GM06990 (cell line): ENCODE data around the gene IMPG2.

Experiments
- DNase-seq: peaks from one replicate; pipeline ENCODE4 v3.0.0-alpha.2; 2011; ENCODE audit not compliant: insufficient read length; ENCODE audit errors: extremely low read depth
- H3K27me3 ChIP-seq: replicated peaks from 2 replicates; pipeline ENCODE4 v1.6.0; 2011; ENCODE audit warnings: low read length; ENCODE audit not compliant: control insufficient read depth, insufficient read depth
- H3K36me3 ChIP-seq: 2 replicates; pipeline ENCODE4 v1.5.1; 2011; ENCODE audit warnings: low read length; ENCODE audit not compliant: control insufficient read depth, insufficient read depth
- H3K4me3 ChIP-seq: replicated peaks from 2 replicates; pipeline ENCODE4 v1.5.1; 2011; ENCODE audit warnings: low read depth, mild to moderate bottlenecking, control low read depth, low read length
- TF ChIP-seq, protein P1 (sequence below): IDR thresholded peaks from 2 replicates; pipeline ENCODE4 v1.5.1; 2011; ENCODE audit warnings: low read length, control low read depth, mild to moderate bottlenecking, inconsistent platforms; ENCODE audit not compliant: insufficient read depth, poor library complexity, severe bottlenecking

IMPG2 gene

DNA sequence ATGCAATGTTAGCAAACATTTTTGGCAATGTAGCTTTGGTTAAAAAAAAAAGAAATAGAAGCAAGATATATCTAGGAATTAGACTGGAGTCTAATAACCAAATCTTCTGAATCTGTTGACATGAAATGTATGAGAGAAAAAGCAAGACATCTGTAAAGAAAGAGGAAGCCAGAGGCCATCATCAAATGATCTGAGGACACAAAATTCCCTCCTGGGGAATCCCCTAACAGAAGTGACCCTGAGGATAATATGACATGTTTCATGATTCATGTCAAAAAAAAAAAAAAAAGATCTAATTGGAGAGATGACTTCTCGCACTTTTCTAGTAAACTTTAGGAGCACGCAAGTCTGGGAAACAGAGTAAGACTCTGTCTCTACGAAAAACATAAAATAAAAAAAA lies 70.9 kb downstream of the IMPG2 start:
- DNase-seq, result no peak
- Histone ChIP-seq H3K36me3 (peaks cover 2% of the 10 kb centered on the region), H3K4me3 (no peak overlapping the region), H3K27me3 (no peaks in the 10 kb centered on the region)
- TF ChIP-seq, protein P1, sequence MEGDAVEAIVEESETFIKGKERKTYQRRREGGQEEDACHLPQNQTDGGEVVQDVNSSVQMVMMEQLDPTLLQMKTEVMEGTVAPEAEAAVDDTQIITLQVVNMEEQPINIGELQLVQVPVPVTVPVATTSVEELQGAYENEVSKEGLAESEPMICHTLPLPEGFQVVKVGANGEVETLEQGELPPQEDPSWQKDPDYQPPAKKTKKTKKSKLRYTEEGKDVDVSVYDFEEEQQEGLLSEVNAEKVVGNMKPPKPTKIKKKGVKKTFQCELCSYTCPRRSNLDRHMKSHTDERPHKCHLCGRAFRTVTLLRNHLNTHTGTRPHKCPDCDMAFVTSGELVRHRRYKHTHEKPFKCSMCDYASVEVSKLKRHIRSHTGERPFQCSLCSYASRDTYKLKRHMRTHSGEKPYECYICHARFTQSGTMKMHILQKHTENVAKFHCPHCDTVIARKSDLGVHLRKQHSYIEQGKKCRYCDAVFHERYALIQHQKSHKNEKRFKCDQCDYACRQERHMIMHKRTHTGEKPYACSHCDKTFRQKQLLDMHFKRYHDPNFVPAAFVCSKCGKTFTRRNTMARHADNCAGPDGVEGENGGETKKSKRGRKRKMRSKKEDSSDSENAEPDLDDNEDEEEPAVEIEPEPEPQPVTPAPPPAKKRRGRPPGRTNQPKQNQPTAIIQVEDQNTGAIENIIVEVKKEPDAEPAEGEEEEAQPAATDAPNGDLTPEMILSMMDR, result no peak

DNA sequence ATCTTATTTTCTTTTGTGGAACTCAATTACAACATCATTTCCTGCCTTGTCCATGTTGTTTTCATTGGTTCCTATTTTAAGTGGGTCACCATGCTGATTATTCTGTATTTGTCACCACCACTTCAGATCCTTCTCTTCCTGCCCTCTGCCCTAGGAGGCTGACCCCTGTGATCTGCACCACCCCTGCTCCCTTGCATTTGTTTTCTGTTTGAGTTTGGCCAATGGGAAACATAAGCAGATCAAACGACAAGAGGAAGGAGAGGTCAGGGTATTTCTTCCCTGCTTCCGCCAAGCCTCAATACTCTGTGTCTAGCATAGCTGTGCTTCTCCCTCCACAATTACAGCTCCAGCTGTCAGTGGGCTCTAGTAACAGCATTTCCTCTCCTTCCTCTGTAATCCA lies 71.6 kb downstream of the IMPG2 start:
- H3K27me3 ChIP-seq, result no peaks in the 10 kb centered on the region
- no peak for DNase-seq
- H3K36me3 ChIP-seq, result peaks cover 2% of the 10 kb centered on the region
- TF ChIP-seq, protein P1, result no peak
- no peak overlapping the region for H3K4me3 ChIP-seq

GRCh38 chr3:101244212-101244575 lies 76.2 kb downstream of the IMPG2 start:
- Histone ChIP-seq H3K36me3 (peaks cover 2% of the 10 kb centered on the region), H3K4me3 (no peak overlapping the region), H3K27me3 (no peaks in the 10 kb centered on the region)
- TF ChIP-seq, protein P1, result no peak
- no peak for DNase-seq

DNA sequence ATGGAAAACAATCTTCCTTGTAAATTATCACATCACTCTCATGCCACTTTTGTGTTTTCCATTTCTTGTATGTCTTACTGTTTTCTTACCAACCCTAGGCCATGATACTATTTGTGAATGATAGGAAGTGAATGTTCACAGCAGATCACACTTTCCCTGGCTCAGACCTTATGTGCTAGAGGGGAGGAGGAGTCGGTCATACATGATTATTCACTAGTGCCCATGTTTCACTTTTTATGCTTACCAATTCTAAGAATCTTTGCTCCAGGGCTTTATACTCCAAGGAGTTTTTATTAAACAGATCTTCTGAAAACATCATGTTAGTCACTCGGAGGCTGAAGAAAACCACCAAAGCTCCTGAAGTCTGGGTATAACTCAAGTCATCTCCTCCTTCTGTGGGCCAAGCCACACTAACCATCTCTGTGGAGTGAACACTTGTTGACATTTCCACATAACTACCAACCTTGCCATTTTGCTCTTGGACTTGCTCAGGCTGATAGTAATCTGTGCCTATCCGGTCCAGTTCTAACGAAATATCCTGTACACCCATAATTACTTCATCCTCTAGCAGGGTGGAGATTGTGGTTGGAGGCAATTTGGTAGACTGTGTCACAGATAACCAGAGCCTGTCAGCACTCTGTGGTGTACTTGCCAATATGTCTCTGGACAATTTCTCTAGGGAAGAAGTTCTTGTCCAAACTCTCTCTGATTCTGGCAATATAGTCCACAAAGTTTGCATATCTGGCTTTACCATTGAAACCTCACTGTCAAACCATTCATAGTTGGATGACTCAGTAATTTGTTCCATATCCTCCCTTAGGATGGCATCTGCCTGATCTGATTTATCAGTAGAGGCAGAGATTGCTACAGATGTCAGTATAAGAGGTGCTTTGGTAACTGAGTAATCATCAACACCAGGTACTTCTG lies 76.8 kb downstream of the IMPG2 start:
- DNase-seq, result no peak
- no peaks in the 10 kb centered on the region for H3K27me3 ChIP-seq
- H3K4me3 ChIP-seq, result no peak overlapping the region
- no peaks in the 10 kb centered on the region for H3K36me3 ChIP-seq
- TF ChIP-seq, protein P1, result no peak

DNA sequence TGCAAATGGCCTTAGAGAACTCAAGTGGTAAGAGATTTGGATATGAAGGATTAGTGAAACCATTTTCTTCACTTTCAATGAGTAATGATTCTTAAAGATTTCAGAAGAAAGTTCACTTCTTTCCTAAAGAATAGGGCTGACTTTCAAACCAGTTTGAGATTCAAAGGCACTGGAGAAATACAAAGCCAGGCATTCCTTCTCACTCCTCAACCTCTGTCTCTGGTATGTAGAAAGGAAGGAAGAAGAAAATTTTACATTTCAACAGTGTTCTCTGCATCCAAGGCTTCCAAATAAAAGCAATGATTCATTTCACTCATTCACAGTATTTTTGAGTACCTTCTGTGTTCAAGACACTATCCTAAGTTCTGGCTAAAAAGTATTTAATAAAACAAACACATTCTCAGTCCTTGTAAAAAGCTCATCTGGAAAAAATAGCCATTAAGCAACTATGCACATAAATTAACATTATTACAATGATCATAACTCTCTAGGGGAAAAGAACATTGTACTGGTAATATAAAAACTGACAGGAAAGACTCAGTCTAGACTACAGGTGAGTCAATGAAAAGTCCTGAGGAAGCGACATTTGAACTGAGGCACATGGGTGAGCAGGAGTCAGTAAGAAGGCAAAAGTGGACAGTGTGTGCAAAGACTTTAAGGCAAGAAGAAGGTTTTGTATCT lies 79.5 kb downstream of the IMPG2 start:
- no peak overlapping the region for H3K4me3 ChIP-seq
- no peaks in the 10 kb centered on the region for H3K36me3 ChIP-seq
- DNase-seq, result no peak
- H3K27me3 ChIP-seq, result no peaks in the 10 kb centered on the region
- TF ChIP-seq, protein P1, result no peak
